Measurements from ENCODE around the gene PLA2G2A.
"Not testable (repeated sequence)": the region's sequence is repeated elsewhere in the genome, so short reads cannot be mapped to it uniquely, and the experiment has no call there.

Gene PLA2G2A, protein sequence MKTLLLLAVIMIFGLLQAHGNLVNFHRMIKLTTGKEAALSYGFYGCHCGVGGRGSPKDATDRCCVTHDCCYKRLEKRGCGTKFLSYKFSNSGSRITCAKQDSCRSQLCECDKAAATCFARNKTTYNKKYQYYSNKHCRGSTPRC

DNA sequence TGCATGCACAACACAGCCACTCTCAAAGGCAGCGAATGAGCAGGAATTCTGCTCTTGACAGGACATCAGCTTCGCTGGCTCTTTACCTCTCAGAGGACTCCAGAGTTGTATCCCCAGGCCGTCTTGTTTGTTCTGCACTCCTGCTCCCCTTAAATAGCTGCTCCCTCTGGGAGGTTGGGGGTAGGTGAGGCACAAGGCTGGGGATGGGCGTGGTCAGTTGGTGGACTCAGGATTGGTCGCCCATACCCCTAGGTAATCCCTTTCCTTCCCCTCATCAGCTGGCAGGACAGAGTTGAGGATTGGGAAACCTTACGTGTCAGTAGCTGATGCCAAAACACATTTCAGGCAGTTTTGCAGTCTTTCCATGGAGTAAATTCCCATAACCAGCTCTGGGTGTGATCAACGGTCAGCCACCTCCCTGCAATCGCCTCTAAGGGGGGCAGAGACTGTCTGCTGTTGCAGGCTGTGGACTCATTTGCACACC is at the start of gene PLA2G2A:
PLA2G2A (minus strand) TSS at position 125 of the 484 bp plus-strand sequence. CDS start 845 bp downstream, outside the sequence.
- DNase-seq (ENCODE audit: low read depth in 3 of 3) = no peak

DNA sequence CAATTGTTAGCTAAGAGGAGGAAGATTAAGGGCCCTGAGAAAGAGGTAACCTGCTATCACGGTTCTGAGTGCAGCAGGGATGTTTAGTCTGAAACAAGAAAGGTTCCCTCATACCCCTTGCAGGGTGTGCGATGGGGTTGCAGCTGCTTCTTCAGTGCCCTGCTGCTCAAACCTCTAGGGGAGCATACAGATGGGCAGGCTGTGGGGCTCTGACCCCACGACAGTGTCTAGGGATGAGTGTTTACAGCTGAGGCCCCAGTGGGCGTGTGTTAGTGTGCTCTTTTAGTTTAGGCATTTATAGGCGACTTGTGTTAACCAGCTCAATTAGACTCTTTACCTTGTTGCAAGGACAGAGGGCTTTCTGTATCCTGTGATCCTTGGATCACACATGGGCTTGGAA is 49.3 kb upstream of the PLA2G2A start:
- no peak for DNase-seq (ENCODE audit: low read depth in 3 of 3)

DNA sequence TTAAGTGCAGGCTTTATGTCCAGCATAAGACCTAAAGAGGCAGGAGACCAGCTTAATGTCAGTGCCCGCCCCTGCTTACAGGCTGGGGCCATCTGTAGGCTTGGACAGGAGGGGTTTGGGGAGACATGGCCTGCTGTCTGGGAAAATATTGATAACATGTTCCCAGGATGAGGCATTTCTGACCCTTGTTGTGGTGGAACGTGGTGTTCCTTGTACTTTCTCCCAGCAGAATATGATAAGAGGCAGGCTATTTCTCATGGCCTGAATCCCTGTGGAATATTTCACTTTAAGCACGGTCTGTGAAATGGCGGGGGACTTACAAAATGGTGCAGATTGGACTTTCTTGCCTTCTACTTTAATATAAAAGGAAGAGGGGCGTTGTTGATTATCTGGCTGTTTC is 48.7 kb upstream of the PLA2G2A start:
- no peak for DNase-seq (ENCODE audit: low read depth in 3 of 3)

DNA sequence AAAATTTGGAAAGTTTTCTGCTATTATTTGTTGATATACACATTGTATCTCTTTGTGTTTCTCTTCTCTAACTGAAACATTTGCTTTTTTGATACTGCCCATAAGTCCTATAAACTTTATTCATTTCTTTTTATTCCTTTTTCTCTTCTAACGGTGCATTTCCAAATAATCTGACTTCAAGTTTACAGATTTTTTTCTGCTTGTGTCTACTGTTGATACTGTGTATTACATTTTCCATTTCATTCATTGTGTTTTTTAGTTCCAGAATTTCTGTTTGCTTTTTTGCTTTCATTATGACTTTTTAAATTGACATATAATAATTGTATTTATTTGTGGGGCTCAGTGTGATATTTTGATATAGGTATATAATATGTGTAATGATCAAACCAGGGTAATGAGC is 38.3 kb upstream of the PLA2G2A start:
- no peak for DNase-seq (ENCODE audit: low read depth in 3 of 3)

DNA sequence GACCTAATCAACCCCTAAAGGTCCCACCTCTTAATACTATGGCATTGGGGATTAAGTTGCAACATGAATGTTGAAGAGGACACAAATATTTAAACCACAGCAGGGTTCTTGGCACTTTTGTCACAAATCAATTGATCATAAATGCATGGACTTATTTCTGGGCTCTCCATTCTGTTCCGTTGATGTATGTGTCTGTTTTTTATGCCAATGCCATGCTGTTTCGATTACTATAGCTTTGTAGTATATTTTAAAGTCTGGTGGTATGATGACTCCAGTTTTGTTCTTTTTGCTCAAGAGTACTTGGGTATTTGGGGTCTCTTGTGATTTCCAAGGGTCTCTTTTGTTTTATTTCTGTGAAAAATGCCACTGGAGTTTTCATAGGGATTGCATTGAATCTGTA is 34.7 kb upstream of the PLA2G2A start:
- no peak for DNase-seq (ENCODE audit: low read depth in 3 of 3)

DNA sequence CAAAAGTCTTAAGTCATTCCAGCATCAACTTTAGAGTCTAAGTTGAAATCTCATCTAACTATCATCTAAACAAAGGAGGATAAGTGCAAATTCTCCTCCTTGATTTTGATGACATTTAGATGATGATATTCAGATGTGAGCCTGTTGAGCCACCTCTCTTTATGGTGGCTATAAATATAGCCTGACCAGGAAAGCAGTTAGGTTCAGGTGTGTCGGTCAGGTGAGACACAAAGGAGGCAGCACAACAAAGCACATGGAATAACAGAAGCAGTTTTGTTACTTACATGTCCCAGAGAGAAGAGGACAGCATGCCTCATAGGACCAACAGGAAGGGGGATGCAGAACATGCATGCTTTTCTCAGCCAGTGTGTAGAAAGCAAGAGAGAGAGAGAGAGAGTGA is 30.6 kb upstream of the PLA2G2A start:
- DNase-seq (ENCODE audit: low read depth in 3 of 3) = no peak

DNA sequence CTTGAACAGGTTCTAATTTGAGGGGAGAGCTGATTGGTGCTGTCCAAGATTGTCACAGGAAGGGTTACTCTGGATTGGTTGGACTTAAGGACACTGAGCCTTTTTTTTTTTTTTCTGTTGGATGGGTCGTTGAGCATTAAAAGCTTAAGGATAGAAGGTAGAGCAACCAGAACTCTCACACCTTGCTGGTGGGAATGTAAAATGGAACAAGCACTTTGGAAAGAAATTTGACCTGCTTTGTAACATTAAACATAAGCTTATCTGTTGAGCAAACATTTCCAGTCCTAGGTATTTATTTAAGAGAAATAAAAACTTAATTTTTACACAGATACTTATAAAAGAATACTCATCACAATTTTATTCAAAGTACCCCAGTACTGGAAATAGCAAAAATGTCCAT is 29.8 kb upstream of the PLA2G2A start:
- no peak for DNase-seq (ENCODE audit: low read depth in 3 of 3)

DNA sequence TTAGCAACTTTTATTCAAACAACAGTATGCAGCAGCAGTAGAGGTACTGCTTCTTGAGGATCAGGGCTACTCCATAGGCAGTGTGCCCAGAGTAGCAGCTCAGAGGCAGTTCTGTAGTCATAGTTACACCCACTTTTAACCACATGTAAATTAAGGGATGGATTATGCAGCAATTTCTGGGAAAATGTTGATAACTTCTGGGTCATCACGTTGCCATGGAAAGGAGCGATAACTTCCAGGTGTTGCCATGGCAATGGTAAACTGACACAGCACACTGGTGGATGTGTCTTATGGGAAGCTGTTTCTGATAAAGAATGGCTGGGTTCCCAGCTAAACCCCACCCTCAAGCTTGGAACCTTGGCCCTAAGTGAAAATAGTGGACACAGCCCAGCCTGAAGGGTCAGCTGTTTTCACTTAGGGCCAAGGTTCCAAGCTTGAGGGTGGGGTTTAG is 29.0 kb upstream of the PLA2G2A start:
- no peak for DNase-seq (ENCODE audit: low read depth in 3 of 3)

DNA sequence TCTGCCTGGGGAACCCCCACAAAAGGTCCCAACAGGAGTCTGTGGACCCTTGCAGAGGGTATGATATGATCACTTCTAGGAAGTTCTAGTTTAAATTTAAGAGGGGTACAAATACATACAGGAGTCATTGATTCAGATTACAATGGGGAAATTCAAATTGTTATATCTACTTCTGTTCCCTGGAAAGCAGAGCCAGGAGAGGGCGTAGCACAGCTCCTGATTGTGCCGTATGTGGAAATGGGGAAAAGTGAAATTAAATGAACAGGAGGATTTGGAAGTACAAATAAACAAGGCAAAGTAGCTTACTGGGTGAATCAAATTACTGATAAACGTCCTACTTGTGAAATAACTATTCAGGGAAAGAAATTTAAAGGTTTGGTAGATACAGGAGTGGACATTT is 19.4 kb upstream of the PLA2G2A start:
- DNase-seq (ENCODE audit: low read depth in 3 of 3) = not testable (repeated sequence)

DNA sequence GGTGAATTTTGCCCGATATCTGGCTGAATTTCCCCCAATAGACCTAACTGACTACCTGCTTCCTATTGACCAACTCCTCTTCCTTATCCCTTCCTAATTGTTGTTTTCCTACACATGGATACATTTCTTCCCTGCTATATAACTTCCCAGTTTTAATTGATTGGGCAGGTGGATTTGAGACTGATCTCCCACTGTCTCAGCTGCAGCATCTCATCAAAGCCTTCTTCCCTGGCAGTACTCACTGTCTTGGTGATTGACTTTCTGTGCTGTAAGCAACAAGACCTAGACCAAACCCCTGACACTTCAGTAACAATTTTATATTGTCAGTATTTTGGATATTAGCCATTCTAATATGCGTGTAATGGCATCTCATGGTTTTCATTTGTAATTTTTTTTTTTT is 11.3 kb upstream of the PLA2G2A start:
- no peak for DNase-seq (ENCODE audit: low read depth in 3 of 3)

DNA sequence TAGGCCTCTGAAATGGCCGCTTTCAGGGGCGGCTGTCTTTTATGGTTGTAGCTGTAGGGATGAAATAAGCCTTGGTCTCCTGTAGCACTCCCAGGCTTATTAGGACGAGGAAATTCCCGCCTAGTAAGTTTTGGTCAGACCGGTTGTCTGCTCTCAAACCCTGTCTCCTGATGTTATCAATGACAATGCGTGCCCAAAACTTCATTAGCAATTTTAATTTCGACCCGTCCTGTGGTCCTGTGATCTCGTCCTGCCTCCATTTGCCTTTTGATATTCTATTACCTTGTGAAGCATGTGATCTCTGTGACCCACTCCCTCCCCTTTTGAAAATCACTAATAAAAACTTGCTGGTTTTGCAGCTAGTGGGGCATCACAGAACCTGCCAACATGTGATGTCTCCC is 10.8 kb upstream of the PLA2G2A start:
- DNase-seq (ENCODE audit: low read depth in 3 of 3) = not testable (repeated sequence)

DNA sequence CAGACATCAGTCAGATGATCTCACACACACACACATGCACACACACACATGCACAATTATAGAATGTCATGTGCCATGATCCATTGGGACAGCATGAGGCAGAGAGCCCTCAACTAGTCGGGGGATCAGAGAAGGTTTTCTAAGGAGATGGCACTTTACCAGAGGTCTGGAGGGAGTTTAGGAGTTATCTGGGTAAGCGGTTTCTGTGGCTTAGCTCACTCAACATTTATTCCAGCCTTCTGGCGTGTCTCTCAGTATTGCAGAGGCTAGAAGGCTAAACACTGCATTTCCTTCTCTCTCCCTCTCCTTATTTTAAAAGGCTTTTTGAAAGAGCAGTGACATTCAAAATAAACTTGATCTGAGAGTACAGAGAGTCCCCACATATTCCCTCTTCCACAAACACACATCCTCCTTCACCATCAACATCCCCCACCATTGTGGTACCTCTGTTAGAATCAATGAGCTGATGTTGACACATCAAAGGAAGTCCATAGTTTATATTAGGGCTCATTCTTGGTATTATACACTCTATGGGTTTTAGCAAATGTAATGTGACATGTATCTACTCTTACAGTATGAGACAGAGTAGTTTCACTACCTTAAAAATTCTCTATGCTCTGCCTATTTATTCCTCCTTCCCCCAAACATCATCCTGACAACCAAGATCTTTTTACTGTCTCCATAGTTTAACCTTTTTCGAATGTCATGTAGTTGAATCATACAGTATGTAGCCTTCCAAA is 9.0 kb upstream of the PLA2G2A start:
- DNase-seq (ENCODE audit: low read depth in 3 of 3) = no peak

DNA sequence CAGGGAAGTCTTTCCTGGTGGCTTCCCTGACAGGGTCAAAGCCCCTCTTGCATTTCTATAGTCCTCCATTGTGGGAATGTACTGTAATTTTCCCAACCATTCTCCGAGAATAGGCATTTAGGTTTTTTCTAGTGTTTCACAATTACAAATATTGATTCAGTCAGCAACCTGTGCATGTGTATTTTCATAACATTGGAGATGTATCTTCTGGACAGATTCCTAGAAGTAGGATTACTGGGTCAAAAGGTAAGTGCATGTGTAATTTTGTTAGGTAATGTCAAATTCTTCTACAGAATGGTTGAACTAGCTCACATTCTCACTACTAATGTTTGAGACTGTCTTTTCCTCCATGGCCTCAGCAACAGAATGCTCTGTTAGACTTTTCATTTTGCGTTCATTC is 8.3 kb upstream of the PLA2G2A start:
- no peak for DNase-seq (ENCODE audit: low read depth in 3 of 3)

DNA sequence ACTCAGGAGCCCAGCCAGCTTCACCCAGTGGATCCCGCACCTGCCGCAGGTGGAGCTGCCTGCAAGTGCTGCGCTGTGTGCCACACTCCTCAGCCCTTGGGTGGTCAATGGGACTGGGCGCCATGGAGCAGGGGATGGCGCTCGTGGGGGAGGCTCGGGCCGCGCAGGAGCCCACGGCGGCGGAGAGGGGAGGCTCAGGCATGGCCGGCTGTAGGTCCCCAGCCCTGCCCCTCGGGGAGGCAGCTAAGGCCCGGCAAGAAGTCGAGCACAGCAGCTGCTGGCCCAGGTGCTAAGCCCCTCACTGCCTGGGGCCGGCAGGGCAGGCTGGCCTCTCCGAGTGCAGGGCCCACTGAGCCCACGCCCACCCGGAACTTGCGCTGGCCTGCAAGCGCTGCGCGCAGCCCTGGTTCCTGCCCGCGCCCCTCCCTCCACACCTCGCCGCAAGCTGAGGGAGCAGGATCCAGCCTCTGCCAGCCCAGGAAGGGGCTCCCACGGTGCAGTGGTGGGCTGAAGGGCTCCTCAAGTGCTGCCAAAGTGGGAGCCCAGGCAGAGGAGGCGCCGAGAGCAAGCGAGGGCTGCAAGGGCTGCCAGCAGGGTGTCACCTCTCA is 5.1 kb upstream of the PLA2G2A start:
- not testable (repeated sequence) for DNase-seq (ENCODE audit: low read depth in 3 of 3)

DNA sequence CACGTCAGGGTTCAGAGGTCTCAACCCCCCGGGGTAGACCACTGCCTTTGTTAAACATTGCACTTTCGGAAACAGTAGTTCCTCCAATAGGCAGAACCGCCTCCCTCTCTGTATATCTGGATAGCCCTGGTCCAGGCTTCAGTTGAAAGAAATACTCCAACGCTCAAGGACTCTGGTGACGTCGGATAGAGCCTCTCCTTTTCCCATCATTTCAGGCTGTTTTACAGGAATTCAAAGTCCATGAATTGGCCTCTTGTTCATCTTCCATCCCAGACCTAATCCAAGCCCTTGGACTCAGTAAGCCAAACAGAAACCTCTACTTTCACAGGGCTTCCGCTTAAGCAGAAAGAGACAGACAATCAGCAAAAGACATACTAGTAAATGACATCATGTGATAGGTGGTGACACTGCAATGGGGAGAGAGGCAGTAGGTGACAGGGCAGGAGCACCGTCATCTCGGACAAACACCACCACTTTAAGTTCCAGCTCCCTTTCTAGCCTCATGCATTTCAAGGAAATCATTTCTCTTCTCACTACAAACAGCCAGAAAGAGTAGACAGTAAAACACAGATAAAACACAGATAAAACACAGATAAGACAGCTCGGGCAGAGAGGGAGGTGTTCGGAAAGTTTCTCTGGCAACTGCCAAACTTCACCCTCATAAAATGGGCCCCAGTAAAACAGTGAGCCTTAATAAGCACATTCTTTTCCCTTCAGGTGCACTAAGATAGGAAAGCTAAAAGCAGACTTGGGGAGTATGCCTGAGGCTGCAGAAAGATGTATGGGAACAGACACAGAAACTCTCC is 2.3 kb upstream of the PLA2G2A start:
- DNase-seq (ENCODE audit: low read depth in 3 of 3) = no peak

DNA sequence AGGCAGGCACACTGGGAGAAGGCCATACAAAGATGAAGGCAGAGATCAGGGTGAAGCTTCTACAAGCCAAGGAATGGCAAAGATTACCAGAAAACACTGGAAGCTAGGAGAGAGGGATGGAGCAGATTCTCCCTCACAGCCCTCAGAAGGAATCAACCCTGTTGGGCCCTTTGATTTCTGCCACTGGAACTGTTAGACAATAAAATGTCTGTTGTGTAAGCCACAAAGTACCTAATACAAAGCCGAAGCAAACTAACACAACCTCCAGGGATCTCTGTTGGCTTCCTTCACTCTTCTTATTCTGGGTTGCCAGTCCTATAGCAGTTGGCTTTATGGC is 1.7 kb upstream of the PLA2G2A start:
- DNase-seq (ENCODE audit: low read depth in 3 of 3) = no peak

DNA sequence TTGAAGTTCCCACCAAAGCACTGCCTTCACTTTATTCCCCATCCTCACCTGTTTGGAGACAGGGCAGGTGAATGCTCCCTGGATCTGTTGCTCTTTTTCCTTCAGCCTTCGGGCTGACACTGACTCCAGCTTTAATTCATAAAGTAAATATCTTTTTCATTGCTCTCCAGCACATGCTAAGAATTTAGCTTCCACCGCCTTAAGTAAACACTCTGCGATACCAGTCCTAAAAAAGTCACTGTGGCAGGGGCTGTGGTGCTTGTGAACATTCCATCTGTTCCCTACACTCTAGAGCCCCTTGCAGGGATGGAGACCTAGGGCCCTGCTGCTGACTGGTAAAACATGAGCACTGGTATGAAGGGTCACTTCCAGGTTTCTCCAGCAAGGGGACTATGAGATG is 896 bp upstream of the PLA2G2A start:
- no peak for DNase-seq (ENCODE audit: low read depth in 3 of 3)

DNA sequence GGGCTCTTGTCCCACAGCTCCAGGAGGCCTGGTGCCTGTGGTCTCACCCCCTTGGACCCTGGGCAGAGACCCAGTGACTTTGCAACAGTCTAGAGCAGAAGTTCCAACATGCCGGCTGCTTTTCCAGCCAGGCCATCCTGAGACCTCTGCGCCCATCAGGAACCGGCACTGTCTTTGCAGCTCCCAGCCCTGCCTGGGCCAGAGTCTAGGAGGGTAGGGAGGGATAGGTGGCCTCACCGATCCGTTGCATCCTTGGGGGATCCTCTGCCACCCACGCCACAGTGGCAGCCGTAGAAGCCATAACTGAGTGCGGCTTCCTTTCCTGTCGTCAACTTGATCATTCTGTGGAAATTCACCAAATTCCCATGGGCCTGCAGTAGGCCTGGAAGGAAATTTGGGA is 1.3 kb downstream of the PLA2G2A start:
- no peak for DNase-seq (ENCODE audit: low read depth in 3 of 3)

DNA sequence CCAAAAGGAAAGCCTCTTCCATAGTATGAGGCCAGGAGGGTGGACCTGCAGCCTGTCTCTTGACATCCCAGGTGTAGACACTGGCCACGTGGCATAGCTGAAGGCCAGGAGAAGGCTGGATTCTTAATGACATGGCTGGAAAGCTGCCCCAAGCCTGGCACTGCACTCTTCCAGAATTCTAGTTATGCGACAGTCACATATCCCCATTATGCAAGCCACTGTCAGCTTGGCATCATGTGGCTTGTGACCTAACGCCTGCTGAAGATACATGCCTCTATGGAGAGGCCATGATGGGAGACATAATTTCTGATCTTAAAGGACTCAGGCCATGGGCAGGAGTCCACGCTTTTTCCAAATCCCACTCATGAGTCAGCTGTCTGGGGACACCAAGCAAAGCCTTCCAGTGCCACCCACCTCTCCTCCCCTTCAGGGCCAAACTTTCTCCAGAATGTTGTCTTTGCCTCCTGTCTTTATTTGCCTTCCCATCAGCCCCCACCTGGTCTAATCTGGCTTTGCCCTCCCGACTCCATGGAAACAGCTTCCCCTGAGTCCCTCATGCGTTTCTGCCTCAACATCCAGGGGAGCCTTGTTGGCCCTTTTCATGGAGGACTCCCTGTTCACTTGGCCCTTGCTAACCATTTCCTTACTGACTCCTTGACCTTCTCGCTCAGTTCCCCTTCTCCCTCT is 3.0 kb downstream of the PLA2G2A start:
- no peak for DNase-seq (ENCODE audit: low read depth in 3 of 3)

DNA sequence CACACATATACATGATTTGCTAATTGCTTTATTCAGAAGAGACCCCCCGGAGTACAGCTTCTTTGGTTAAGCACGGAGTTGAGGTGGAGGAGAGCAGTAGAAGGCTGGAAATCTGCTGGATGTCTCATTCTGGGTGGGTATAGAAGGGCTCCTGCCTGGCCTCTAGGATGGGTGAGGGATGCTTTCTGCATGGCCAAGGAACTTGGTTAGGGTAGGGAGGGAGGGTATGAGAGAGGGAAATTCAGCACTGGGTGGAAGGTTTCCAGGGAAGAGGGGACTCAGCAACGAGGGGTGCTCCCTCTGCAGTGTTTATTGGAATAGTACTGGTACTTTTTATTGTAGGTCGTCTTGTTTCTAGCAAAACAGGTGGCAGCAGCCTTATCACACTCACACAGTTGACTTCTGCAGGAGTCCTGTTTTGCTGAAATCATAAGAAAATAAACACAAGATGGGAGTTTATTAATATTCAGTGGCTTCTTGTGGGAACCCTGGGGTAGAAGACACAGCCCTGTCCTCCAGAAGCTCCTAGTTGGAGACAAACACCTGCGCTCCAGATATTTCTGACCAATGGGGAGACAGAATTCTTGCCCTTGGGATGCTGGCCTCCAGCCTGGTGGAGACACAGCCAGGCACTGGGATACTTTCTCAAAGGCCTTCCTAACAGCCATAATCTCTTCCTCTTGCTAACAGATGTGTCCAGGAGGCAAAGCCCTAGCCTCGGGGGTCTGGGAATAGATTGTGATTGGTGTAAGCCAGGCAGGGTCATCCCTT is 3.8 kb downstream of the PLA2G2A start:
- no peak for DNase-seq (ENCODE audit: low read depth in 3 of 3)

DNA sequence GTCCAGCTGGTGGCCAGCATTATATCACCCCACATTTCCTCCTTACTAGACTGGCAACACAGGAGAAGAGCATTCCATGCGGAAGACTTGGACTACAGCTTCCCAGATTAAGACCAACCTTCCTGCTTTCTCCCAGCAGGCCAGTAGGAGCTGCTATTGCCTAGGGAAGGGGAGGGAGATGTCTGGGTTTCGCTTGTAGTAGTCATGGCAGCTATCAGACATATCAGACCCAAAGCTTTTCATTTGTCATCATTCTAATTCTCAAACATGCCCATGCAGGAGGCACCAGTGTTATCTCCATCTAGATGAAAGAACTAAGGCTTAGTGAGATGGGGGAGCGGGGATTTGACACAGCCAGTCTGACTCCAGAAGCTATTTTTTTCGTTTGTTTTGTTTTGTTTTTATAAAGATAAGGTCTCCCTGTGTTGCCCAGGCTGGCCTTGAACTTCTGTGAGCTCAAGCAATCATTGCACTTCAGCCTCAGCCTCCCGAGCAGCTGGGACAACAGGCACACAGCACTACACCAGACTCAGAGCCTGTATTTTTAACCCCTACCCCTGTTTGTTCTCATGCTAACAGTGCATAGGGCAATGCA is 4.5 kb downstream of the PLA2G2A start:
- no peak for DNase-seq (ENCODE audit: low read depth in 3 of 3)

Data from stimulated activated CD4-positive, alpha-beta T cell treated with anti-CD3 and anti-CD28 coated beads, TNF-alpha, amount 100 ng/mL, for 4 hours (primary cell).